Lower leg skin (tissue), 4 donors: Measurements from ENCODE around the gene JUP. TPM values are rescaled to one million over a fixed set of nuclear protein-coding genes. Genes with fewer than 3 reads are reported as not detected.

Experiments
- DNase-seq, 2 donors: peaks; one replicate each; pipeline ENCODE4 v3.0.0-alpha.2; 2019; ENCODE audit warnings: low spot score in 2 of 2
- H3K4me3 ChIP-seq: fragments of 200-600 bp; sonication (generic); 2 replicates; pipeline ENCODE4 v1.5.1; 2017; ENCODE audit warnings: mild to moderate bottlenecking, low read depth; ENCODE audit not compliant: poor library complexity, severe bottlenecking
- CTCF ChIP-seq, 3 donors: fragments of 450-650 bp; IDR thresholded peaks; one replicate each; pipeline ENCODE4 v1.5.1; 2016; ENCODE audit warnings: antibody characterized with exemption in 3 of 3, mild to moderate bottlenecking in 3 of 3, moderate library complexity in 2 of 3
- POLR2A ChIP-seq, 2 donors: fragments of 450-650 bp; IDR thresholded peaks; one replicate each; pipeline ENCODE4 v1.6.1; 2016 to 2017; ENCODE audit warnings: antibody characterized with exemption in 2 of 2, mild to moderate bottlenecking in 1 of 2, moderate library complexity in 1 of 2
- WGBS, 2 donors: methylation state at CpG; one replicate each; pipeline ENCODE4 v1.1.5; 2018; 5-methylcytosine and 5-hydroxymethylcytosine counted together
- intact Hi-C: fragments of 100-400 bp; cut with DNase I; formaldehyde crosslinking; loops from one replicate; pipeline ENCODE4 v1.15.0; 2023; ENCODE audit warnings: low total_unique reads
- total RNA-seq, 4 donors: library from RNA; depleted of rRNA; stranded (reverse); fragments of >200 nt; gene quantifications; one replicate each; pipeline ENCODE4 v1.1.0, GENCODE V29; 2016

JUP gene
- total RNA-seq, 4 donors from 2014 or later = 1,980 to 2,336 (median 2,116) TPM

GRCh38 chr17:41824086-41824485 is 37.6 kb upstream of the JUP start:
- H3K4me3 ChIP-seq = no peak overlapping the region
- TF ChIP-seq POLR2A (IDR thresholded peaks at IDR 0.05) (no peak), CTCF (IDR thresholded peaks at IDR 0.05) (no peak)
- DNase-seq = no peak
- intact Hi-C loops = no loop called here
- 53 to 57% methylated on average over 6 to 7 of the region's 7 CpGs for WGBS, 2 donors

GRCh38 chr17:41823580-41823979 is 37.1 kb upstream of the JUP start:
- DNase-seq = no peak
- TF ChIP-seq POLR2A (IDR thresholded peaks at IDR 0.05) = no peak
- TF ChIP-seq CTCF (IDR thresholded peaks at IDR 0.05) = no peak
- intact Hi-C loops = no loop called here
- WGBS, 2 donors = 83 to 84% methylated on average over 7 of the region's 7 CpGs
- no peak overlapping the region for H3K4me3 ChIP-seq

DNA sequence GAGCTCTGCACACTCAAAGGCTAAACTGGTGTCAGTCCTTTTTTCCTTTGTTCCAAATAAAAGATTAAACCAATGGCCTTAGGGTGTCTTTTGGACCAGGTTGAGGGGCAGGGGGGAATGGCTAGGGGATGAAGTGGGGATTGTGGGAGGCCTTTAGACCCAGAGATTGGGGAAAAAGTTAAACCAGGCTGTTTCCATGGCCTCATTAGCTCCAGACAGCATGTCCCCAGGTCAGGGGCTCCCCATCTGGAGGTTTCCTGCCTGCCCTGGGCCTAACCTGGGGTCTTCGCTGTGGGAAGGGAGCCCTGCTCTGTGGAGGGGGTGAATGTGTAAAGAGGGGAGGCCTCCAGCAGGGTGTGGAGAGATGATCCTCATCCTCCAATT is 36.6 kb upstream of the JUP start:
- no peak for DNase-seq
- WGBS, 2 donors = 95 to 100% methylated on average over 1 of the region's 1 CpG
- TF ChIP-seq CTCF (IDR thresholded peaks at IDR 0.05) (no peak), POLR2A (IDR thresholded peaks at IDR 0.05) (no peak)
- H3K4me3 ChIP-seq = no peak overlapping the region
- intact Hi-C loops = no loop called here

GRCh38 chr17:41822216-41823140 is 36.0 kb upstream of the JUP start:
- no peak overlapping the region for H3K4me3 ChIP-seq
- DNase-seq = no peak
- no peak for TF ChIP-seq CTCF (IDR thresholded peaks at IDR 0.05)
- intact Hi-C loops = no loop called here
- WGBS, 2 donors = 83% methylated on average over 12 of the region's 12 CpGs

DNA sequence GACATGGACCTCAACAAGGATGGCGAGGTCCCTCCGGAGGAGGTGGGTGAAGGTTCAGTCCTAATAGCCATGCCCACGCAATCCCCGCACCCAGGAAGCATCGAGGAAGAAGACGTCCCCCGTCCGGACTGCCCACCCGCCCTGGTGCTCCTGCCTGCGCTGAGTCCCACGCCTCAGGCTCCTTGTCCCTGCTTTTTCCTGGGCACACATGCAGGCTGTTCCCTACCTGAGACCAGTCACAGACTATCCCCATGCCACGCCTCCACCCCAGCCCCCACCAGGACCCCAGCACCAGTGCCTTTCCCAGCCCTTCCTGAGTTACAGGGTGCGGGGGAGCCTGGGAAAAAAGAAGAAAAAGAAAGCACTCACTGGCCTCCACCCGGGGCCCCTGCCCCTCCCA is 35.3 kb upstream of the JUP start:
- WGBS, 2 donors = 88 to 89% methylated on average over 14 of the region's 14 CpGs
- intact Hi-C loops = no loop called here
- TF ChIP-seq POLR2A (IDR thresholded peaks at IDR 0.05) (no peak), CTCF (IDR thresholded peaks at IDR 0.05) (no peak)
- H3K4me3 ChIP-seq = no peak overlapping the region
- no peak for DNase-seq
